NK-92 treated with Interleukin-12 subunit alpha and Interleukin-12 subunit beta, amount 100 ng/mL, for 24 hours (cell line): ENCODE results near the gene CTIF.
"Not testable (repeated sequence)": the region's sequence is repeated elsewhere in the genome, so short reads cannot be mapped to it uniquely, and the experiment has no call there.

Experiments
- DNase-seq: peaks from one replicate; lab custom pipeline; 2025; lab: John Stamatoyannopoulos, UW

Gene CTIF

GRCh38 chr18:48643262-48643661, 104.4 kb downstream of the CTIF start:
- no peak for DNase-seq

- no peak for DNase-seq
Observed at GRCh38 chr18:48644029-48644428, 105.2 kb downstream of the CTIF start.

- no peak for DNase-seq
Observed at GRCh38 chr18:48645427-48646002, 106.7 kb downstream of the CTIF start.

- no peak for DNase-seq
Observed at GRCh38 chr18:48646976-48647375, 108.1 kb downstream of the CTIF start.

GRCh38 chr18:48649231-48649630, 110.4 kb downstream of the CTIF start:
- no peak for DNase-seq

GRCh38 chr18:48654591-48654990, 115.8 kb downstream of the CTIF start:
- DNase-seq, result not testable (repeated sequence)

- no peak for DNase-seq
Observed at GRCh38 chr18:48655508-48655907, 116.7 kb downstream of the CTIF start.

- DNase-seq, result no peak
Observed at GRCh38 chr18:48656176-48656575, 117.3 kb downstream of the CTIF start.

- DNase-seq, result no peak
Observed at GRCh38 chr18:48656582-48656981, 117.8 kb downstream of the CTIF start.

GRCh38 chr18:48657447-48658120, 118.8 kb downstream of the CTIF start:
- DNase-seq, result no peak

- no peak for DNase-seq
Observed at GRCh38 chr18:48658721-48659120, 119.9 kb downstream of the CTIF start.

GRCh38 chr18:48659188-48660009, 120.6 kb downstream of the CTIF start:
- DNase-seq, result no peak

- no peak for DNase-seq
Observed at GRCh38 chr18:48660346-48661228, 121.8 kb downstream of the CTIF start.

GRCh38 chr18:48661421-48661820, 122.6 kb downstream of the CTIF start:
- DNase-seq, result no peak

GRCh38 chr18:48662011-48662661, 123.3 kb downstream of the CTIF start:
- DNase-seq, result no peak

GRCh38 chr18:48663096-48663930, 124.5 kb downstream of the CTIF start:
- DNase-seq, result no peak

GRCh38 chr18:48663931-48664847, 125.4 kb downstream of the CTIF start:
- no peak for DNase-seq

GRCh38 chr18:48665654-48666053, 126.8 kb downstream of the CTIF start:
- no peak for DNase-seq

- DNase-seq, result no peak
Observed at GRCh38 chr18:48666613-48667012, 127.8 kb downstream of the CTIF start.
